ENCODE measurements around the gene FGGY.
A peak's percentile ranks its signal among the peaks of the same experiment; 100 is the strongest.
"Not testable (repeated sequence)": the region's sequence is repeated elsewhere in the genome, so short reads cannot be mapped to it uniquely, and the experiment has no call there.

The FGGY gene

DNA sequence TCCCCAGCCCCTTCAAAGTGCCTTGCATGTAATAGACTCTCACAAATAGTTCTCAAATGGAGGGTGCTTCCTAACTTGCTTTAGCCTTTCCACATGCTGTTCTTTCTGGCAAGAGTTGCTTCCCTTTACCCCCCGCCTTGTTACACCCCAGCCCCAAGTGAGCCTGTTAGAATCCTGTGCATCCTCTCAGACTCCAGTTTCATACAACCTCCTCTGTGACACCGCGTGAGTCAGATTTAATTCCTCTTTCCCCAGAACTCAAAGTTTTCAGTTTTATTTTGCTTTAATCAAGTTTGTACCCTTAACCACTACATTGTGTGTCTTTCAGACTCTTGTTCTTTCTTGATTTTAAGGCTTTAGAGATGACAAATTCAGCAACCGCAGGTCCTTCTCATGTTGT is 283.4 kb downstream of the FGGY start:
- H2AFZ ChIP-seq (ENCODE audit: low read depth, low read length): no peak overlapping the region
- DNase-seq (no peak), ATAC-seq (ENCODE audit: insufficient read depth, low read depth) (no peak)
- H3K4me3 ChIP-seq (ENCODE audit: low read depth in 1 of 2, low read length in 2 of 2): no peak overlapping the region
- peaks cover 2% of the 10 kb centered on the region for H3K9me3 ChIP-seq (ENCODE audit: insufficient read depth, low read length, severe bottlenecking)
- no peak overlapping the region for H3K9ac ChIP-seq (ENCODE audit: low read depth, low read length)
- H3K27ac ChIP-seq (ENCODE audit: low read length): 0 out of 2 replicates have a peak overlapping the region, but pooled peaks have one; percentile 1
- no peaks in the 10 kb centered on the region for H3K79me2 ChIP-seq (ENCODE audit: insufficient read depth, low read length)
- no peaks in the 10 kb centered on the region for H3K27me3 ChIP-seq (ENCODE audit: insufficient read depth, low read length, poor library complexity)
- no peak overlapping the region for H3K4me2 ChIP-seq (ENCODE audit: insufficient read depth, low read length)
- H3K4me1 ChIP-seq (ENCODE audit: insufficient read depth, low read length): peaks cover 6% of the 10 kb centered on the region; the same call in 1 of the 2 replicates
- TF ChIP-seq, protein P1, sequence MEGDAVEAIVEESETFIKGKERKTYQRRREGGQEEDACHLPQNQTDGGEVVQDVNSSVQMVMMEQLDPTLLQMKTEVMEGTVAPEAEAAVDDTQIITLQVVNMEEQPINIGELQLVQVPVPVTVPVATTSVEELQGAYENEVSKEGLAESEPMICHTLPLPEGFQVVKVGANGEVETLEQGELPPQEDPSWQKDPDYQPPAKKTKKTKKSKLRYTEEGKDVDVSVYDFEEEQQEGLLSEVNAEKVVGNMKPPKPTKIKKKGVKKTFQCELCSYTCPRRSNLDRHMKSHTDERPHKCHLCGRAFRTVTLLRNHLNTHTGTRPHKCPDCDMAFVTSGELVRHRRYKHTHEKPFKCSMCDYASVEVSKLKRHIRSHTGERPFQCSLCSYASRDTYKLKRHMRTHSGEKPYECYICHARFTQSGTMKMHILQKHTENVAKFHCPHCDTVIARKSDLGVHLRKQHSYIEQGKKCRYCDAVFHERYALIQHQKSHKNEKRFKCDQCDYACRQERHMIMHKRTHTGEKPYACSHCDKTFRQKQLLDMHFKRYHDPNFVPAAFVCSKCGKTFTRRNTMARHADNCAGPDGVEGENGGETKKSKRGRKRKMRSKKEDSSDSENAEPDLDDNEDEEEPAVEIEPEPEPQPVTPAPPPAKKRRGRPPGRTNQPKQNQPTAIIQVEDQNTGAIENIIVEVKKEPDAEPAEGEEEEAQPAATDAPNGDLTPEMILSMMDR (IDR thresholded peaks at IDR 0.05; ENCODE audit: borderline replicate concordance, extremely low read depth, low read length, poor library complexity, severe bottlenecking): no peak
- no peak for TF ChIP-seq EZH2 (IDR thresholded peaks at IDR 0.05; ENCODE audit: borderline replicate concordance, low read depth, low read length, severe bottlenecking)
- H4K20me1 ChIP-seq (ENCODE audit: insufficient read depth, low read length): no peaks in the 10 kb centered on the region
- H3K36me3 ChIP-seq (ENCODE audit: insufficient read depth, low read length): no peaks in the 10 kb centered on the region

DNA sequence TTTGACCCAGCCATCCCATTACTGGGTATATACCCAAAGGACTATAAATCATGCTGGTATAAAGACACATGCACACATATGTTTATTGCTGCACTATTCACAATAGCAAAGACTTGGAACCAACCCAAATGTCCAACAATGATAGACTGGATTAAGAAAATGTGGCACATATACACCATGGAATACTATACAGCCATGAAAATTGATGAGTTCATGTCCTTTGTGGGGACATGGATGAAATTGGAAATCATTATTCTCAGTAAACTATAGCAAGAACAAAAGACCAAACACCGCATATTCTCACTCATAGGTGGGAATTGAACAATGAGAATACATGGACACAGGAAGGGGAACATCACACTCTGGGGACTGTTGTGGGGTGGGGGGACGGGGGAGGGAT is 295.5 kb downstream of the FGGY start:
- not testable (repeated sequence) for H3K9ac ChIP-seq (ENCODE audit: low read depth, low read length); H3K4me3 ChIP-seq (ENCODE audit: low read depth in 1 of 2, low read length in 2 of 2); H3K4me1 ChIP-seq (ENCODE audit: insufficient read depth, low read length); H3K9me3 ChIP-seq (ENCODE audit: insufficient read depth, low read length, severe bottlenecking); ATAC-seq (ENCODE audit: insufficient read depth, low read depth); DNase-seq; H3K4me2 ChIP-seq (ENCODE audit: insufficient read depth, low read length); H3K36me3 ChIP-seq (ENCODE audit: insufficient read depth, low read length); H2AFZ ChIP-seq (ENCODE audit: low read depth, low read length); H3K27me3 ChIP-seq (ENCODE audit: insufficient read depth, low read length, poor library complexity); H4K20me1 ChIP-seq (ENCODE audit: insufficient read depth, low read length); H3K27ac ChIP-seq (ENCODE audit: low read length); H3K79me2 ChIP-seq (ENCODE audit: insufficient read depth, low read length)

DNA sequence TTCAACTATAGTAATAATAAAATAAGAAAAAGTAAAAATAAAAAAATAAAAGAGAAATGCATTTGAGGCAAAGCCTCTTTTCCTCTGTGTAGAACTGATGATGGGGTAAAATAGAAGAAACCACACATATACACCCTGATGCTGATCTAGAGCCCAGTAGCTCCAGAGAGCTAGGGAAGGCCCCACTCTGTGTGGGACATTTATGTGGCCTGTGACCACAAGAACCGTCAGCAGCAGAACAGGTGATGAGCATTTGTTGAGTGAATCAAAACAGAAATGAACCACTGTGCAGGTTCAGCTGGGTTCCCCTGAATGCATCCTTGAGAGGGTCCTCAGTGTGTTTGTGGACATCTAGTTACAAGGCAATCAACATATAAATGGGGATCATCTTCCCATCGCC is 296.0 kb downstream of the FGGY start:
- Histone ChIP-seq H4K20me1 (ENCODE audit: insufficient read depth, low read length) (no peaks in the 10 kb centered on the region), H3K27me3 (ENCODE audit: insufficient read depth, low read length, poor library complexity) (no peaks in the 10 kb centered on the region), H3K9ac (ENCODE audit: low read depth, low read length) (no peak overlapping the region), H3K4me2 (ENCODE audit: insufficient read depth, low read length) (no peak overlapping the region), H3K27ac (ENCODE audit: low read length) (no peak overlapping the region), H3K79me2 (ENCODE audit: insufficient read depth, low read length) (no peaks in the 10 kb centered on the region), H3K4me1 (ENCODE audit: insufficient read depth, low read length) (peaks cover 3% of the 10 kb centered on the region; the same call in 1 of the 2 replicates), H3K36me3 (ENCODE audit: insufficient read depth, low read length) (no peaks in the 10 kb centered on the region), H3K4me3 (ENCODE audit: low read depth in 1 of 2, low read length in 2 of 2) (no peak overlapping the region), H2AFZ (ENCODE audit: low read depth, low read length) (no peak overlapping the region), H3K9me3 (ENCODE audit: insufficient read depth, low read length, severe bottlenecking) (no peaks in the 10 kb centered on the region)
- peak; percentile 93 for ATAC-seq (ENCODE audit: insufficient read depth, low read depth)
- peak; percentile 58 for DNase-seq
- TF ChIP-seq EZH2 (IDR thresholded peaks at IDR 0.05; ENCODE audit: borderline replicate concordance, low read depth, low read length, severe bottlenecking): no peak
- TF ChIP-seq, protein P1 (IDR thresholded peaks at IDR 0.05; ENCODE audit: borderline replicate concordance, extremely low read depth, low read length, poor library complexity, severe bottlenecking): no peak

DNA sequence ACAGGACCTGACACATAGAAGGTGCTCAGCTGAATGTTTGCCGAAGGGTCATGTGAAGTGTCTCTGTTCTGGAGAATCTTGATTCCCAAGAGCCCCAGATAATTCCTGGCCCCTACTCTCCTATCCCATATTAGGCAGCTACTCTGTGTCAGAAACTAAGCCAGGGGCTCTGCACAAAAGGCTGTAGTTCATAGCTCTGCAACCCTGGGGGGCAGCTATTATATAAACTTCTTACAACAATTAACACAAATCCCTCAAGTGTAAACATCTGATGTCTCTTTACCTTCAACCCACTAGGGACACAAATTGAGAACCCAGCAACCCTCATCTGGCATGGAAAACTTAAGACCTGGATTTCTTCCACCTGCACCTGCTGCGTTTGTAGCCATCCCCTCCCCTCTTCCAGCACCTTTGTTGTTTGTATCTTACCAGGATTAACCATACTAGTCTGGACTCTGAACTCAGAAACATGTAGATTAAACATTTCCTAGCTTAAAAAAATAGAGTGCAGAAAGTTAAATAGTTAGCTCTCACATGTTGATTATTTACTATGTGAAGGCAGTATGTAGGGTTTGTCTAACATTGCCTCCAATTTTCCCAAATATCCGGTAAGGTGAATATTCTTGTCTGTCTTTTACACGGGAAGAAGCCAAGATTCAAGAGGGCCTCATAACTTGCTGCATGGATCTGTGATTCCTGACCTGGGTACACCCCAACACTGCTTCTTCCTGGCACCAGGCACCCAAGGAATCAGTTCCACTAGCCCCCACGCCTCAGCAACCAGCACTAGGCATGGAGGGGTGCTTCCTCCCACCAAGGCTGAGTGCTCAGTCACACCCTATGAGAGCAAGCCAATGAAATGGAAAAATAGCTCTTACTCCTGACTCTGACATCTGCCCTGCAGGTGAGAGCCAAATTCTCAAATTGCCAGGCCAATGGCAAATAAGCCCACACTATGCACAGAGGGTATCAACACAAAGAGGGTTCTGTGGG is 297.2 kb downstream of the FGGY start:
- TF ChIP-seq EZH2 (IDR thresholded peaks at IDR 0.05; ENCODE audit: borderline replicate concordance, low read depth, low read length, severe bottlenecking): no peak
- TF ChIP-seq, protein P1 (IDR thresholded peaks at IDR 0.05; ENCODE audit: borderline replicate concordance, extremely low read depth, low read length, poor library complexity, severe bottlenecking): no peak
- no peaks in the 10 kb centered on the region for H3K36me3 ChIP-seq (ENCODE audit: insufficient read depth, low read length)
- ATAC-seq (ENCODE audit: insufficient read depth, low read depth) (no peak), DNase-seq (no peak)
- H3K79me2 ChIP-seq (ENCODE audit: insufficient read depth, low read length): no peaks in the 10 kb centered on the region
- H3K27me3 ChIP-seq (ENCODE audit: insufficient read depth, low read length, poor library complexity): no peaks in the 10 kb centered on the region
- H3K4me3 ChIP-seq (ENCODE audit: low read depth in 1 of 2, low read length in 2 of 2): no peak overlapping the region
- H4K20me1 ChIP-seq (ENCODE audit: insufficient read depth, low read length): no peaks in the 10 kb centered on the region
- no peaks in the 10 kb centered on the region for H3K9me3 ChIP-seq (ENCODE audit: insufficient read depth, low read length, severe bottlenecking)
- no peak overlapping the region for H2AFZ ChIP-seq (ENCODE audit: low read depth, low read length)
- peak overlapping the region; percentile 40 for H3K27ac ChIP-seq (ENCODE audit: low read length)
- H3K4me1 ChIP-seq (ENCODE audit: insufficient read depth, low read length): peaks cover 3% of the 10 kb centered on the region; the same call in 1 of the 2 replicates
- H3K9ac ChIP-seq (ENCODE audit: low read depth, low read length): no peak overlapping the region
- no peak overlapping the region for H3K4me2 ChIP-seq (ENCODE audit: insufficient read depth, low read length)

All from DND-41 (cell line).